Caco-2 (cell line): ENCODE data around the gene HDGFL2. TPM values are rescaled to one million over a fixed set of nuclear protein-coding genes. Genes with fewer than 3 reads are reported as not detected.

Experiments used
- BruUV-seq: library from RNA; stranded (reverse); fragments of 400-500 nt; replicated peaks from 2 replicates; lab custom pipeline; 2021; lab: Mats Ljungman, UMichigan
- CTCF ChIA-PET: fragments of 300-600 bp; sonication (Branson Sonifier 250); formaldehyde crosslinking; loops from one replicate; lab custom pipeline; 2022; ENCODE audit warnings: antibody characterized with exemption; lab: Charles Lee
- POLR2A ChIA-PET: fragments of 300-600 bp; sonication (Branson Sonifier 250); formaldehyde crosslinking; loops from one replicate; lab custom pipeline; 2022; ENCODE audit warnings: antibody characterized with exemption; lab: Charles Lee
- DNase-seq, 2 experiments: peaks; one replicate each; pipeline versions ENCODE4 v3.0.0 to v3.0.0-alpha.2; 2020 to 2022
- H3K27me3 ChIP-seq: replicated peaks from 2 replicates; pipeline ENCODE4 v1.6.0; 2011; ENCODE audit warnings: low read length; ENCODE audit not compliant: control insufficient read depth, insufficient read depth
- H3K36me3 ChIP-seq: 2 replicates; pipeline ENCODE4 v1.5.1; 2011; ENCODE audit warnings: low read length; ENCODE audit not compliant: control insufficient read depth, insufficient read depth
- H3K4me1 ChIP-seq: fragments of 250-450 bp; sonication (Bioruptor Pico); 2 replicates; pipeline ENCODE4 v1.5.1; 2020; ENCODE audit warnings: mild to moderate bottlenecking
- H3K4me3 ChIP-seq: 2 replicates; pipeline ENCODE4 v1.5.1; 2011; ENCODE audit warnings: low read depth, mild to moderate bottlenecking, control low read depth, low read length
- H3K9me3 ChIP-seq: fragments of 250-450 bp; sonication (Bioruptor Pico); 2 replicates; pipeline ENCODE4 v1.5.1; 2020; ENCODE audit warnings: mild to moderate bottlenecking, moderate library complexity
- H3K27ac Mint-ChIP-seq: one replicate; pipeline ENCODE4 v1.8.0; 2022; ENCODE audit warnings: mixed read lengths; ENCODE audit not compliant: unreplicated experiment
- H3K27me3 Mint-ChIP-seq: one replicate; pipeline ENCODE4 v1.8.0; 2022; ENCODE audit warnings: mixed read lengths; ENCODE audit not compliant: insufficient read depth, unreplicated experiment
- H3K36me3 Mint-ChIP-seq: one replicate; pipeline ENCODE4 v1.8.0; 2022; ENCODE audit warnings: mild to moderate bottlenecking, mixed read lengths; ENCODE audit not compliant: insufficient read depth, unreplicated experiment
- H3K4me1 Mint-ChIP-seq: one replicate; pipeline ENCODE4 v1.8.0; 2022; ENCODE audit warnings: low read depth, mixed read lengths; ENCODE audit not compliant: unreplicated experiment
- H3K4me3 Mint-ChIP-seq: one replicate; pipeline ENCODE4 v1.8.0; 2022; ENCODE audit warnings: mild to moderate bottlenecking, moderate library complexity, mixed read lengths; ENCODE audit not compliant: unreplicated experiment
- H3K9me3 Mint-ChIP-seq: one replicate; pipeline ENCODE4 v1.8.0; 2022; ENCODE audit warnings: mixed read lengths; ENCODE audit not compliant: unreplicated experiment
- intact Hi-C: fragments of 100-400 bp; cut with micrococcal nuclease; formaldehyde crosslinking; loops from one replicate; pipeline ENCODE4 v1.10.0; 2022; ENCODE audit not compliant: unreplicated experiment
- total RNA-seq: library from RNA; stranded (reverse); gene quantifications from 2 replicates; pipeline ENCODE4 v1.2.3, GENCODE V29; 2022
- TF ChIP-seq, protein P1 (sequence below), 2 experiments: fragments of 200-600 bp in 1 of 2; IDR thresholded peaks; 1 replicate in 1 of 2; 2 replicates in 1 of 2; pipeline versions ENCODE4 v1.5.1 to v1.8.0; 2011 to 2022; ENCODE audit warnings: antibody characterized with exemption in 1 of 2, control low read depth in 1 of 2, inconsistent platforms in 1 of 2, low read depth in 1 of 2, low read length in 1 of 2, mild to moderate bottlenecking in 1 of 2, moderate library complexity in 1 of 2; ENCODE audit not compliant: insufficient read depth in 1 of 2, severe bottlenecking in 1 of 2, unreplicated experiment in 1 of 2

The HDGFL2 gene
- total RNA-seq, 1 experiment from 2014 or later = 70.8 TPM

DNA sequence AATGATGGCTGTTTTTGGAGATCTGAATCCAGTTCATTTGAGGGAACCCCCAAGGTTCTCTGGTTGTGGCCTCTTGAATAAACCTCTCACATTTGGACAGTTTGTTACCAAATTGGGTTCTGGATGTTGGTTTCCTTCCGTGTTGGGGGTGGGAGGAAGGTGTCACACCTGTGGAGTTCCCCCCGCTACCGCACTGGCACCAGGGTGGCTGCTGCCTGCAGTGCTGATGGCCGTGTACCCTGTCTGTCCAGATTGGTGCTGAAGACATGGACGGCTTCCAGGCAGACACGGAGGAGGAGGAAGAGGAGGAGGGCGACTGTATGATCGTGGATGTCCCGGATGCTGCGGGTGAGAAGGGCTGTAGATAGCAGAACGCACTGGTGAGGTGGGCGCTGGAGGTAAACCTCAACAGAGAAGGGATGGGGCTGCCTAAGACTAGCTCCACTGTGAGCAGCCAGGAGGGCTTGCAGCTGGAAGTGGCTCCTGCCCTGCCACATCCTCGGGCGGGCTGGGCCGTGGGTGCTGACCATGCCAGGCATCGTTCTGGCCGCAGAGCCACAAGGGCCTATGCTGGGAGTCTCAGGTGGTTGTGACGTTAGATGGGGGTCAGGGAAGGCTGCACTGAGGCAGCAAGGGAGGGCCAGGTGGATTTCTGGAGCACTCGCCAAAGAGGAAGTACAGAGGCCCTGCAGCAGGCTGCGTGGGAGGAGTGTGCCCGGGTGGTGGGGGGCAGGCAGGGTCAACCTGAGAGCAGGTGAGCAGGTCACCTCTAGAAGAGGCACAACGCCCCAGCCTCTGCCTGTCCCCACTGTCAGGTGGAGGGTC is 29.9 kb upstream of the HDGFL2 start:
- no peak overlapping the region for H3K4me3 Mint-ChIP-seq
- no TSS peak for BruUV-seq
- ChIA-PET POLR2A (no interaction called here), CTCF (no interaction called here)
- Histone ChIP-seq H3K27me3 (no peaks in the 10 kb centered on the region), H3K9me3 (no peaks in the 10 kb centered on the region), H3K36me3 (peaks cover 1% of the 10 kb centered on the region; the same call in 1 of the 2 replicates), H3K4me3 (no peak overlapping the region), H3K4me1 (no peaks in the 10 kb centered on the region)
- no peaks in the 10 kb centered on the region for H3K4me1 Mint-ChIP-seq
- H3K36me3 Mint-ChIP-seq = peaks cover 83% of the 10 kb centered on the region
- TF ChIP-seq, protein P1, sequence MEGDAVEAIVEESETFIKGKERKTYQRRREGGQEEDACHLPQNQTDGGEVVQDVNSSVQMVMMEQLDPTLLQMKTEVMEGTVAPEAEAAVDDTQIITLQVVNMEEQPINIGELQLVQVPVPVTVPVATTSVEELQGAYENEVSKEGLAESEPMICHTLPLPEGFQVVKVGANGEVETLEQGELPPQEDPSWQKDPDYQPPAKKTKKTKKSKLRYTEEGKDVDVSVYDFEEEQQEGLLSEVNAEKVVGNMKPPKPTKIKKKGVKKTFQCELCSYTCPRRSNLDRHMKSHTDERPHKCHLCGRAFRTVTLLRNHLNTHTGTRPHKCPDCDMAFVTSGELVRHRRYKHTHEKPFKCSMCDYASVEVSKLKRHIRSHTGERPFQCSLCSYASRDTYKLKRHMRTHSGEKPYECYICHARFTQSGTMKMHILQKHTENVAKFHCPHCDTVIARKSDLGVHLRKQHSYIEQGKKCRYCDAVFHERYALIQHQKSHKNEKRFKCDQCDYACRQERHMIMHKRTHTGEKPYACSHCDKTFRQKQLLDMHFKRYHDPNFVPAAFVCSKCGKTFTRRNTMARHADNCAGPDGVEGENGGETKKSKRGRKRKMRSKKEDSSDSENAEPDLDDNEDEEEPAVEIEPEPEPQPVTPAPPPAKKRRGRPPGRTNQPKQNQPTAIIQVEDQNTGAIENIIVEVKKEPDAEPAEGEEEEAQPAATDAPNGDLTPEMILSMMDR (IDR thresholded peaks at IDR 0.05; ENCODE audit: insufficient read depth in 1 of 2, low read depth in 1 of 2, low read length in 1 of 2, severe bottlenecking in 1 of 2, unreplicated experiment in 1 of 2) = no peak
- no peak for DNase-seq
- intact Hi-C loops = no loop called here
- H3K27ac Mint-ChIP-seq = peak overlapping the region; percentile 24
- no peaks in the 10 kb centered on the region for H3K27me3 Mint-ChIP-seq
- no peaks in the 10 kb centered on the region for H3K9me3 Mint-ChIP-seq

GRCh38 chr19:4442819-4443146 is 29.3 kb upstream of the HDGFL2 start:
- Mint-ChIP-seq H3K27ac (no peak overlapping the region), H3K27me3 (no peaks in the 10 kb centered on the region), H3K4me3 (no peak overlapping the region), H3K4me1 (no peaks in the 10 kb centered on the region), H3K9me3 (no peaks in the 10 kb centered on the region), H3K36me3 (peaks cover 83% of the 10 kb centered on the region)
- Histone ChIP-seq H3K4me1 (no peaks in the 10 kb centered on the region), H3K36me3 (peaks cover 1% of the 10 kb centered on the region; the same call in 1 of the 2 replicates), H3K9me3 (no peaks in the 10 kb centered on the region), H3K4me3 (no peak overlapping the region), H3K27me3 (no peaks in the 10 kb centered on the region)
- CTCF ChIA-PET = no interaction called here
- TF ChIP-seq, protein P1 (IDR thresholded peaks at IDR 0.05; ENCODE audit: insufficient read depth in 1 of 2, low read depth in 1 of 2, low read length in 1 of 2, severe bottlenecking in 1 of 2, unreplicated experiment in 1 of 2) = no peak
- POLR2A ChIA-PET = no interaction called here
- BruUV-seq = TSS peak; percentile 70
- no peak for DNase-seq
- intact Hi-C loops = no loop called here

GRCh38 chr19:4443188-4443587 is 28.9 kb upstream of the HDGFL2 start:
- TF ChIP-seq, protein P1 (IDR thresholded peaks at IDR 0.05; ENCODE audit: insufficient read depth in 1 of 2, low read depth in 1 of 2, low read length in 1 of 2, severe bottlenecking in 1 of 2, unreplicated experiment in 1 of 2) = no peak
- no peaks in the 10 kb centered on the region for H3K9me3 Mint-ChIP-seq
- no peak for DNase-seq
- Histone ChIP-seq H3K4me3 (no peak overlapping the region), H3K4me1 (no peaks in the 10 kb centered on the region), H3K9me3 (no peaks in the 10 kb centered on the region), H3K36me3 (peaks cover 1% of the 10 kb centered on the region; the same call in 1 of the 2 replicates), H3K27me3 (no peaks in the 10 kb centered on the region)
- no TSS peak for BruUV-seq
- H3K27me3 Mint-ChIP-seq = no peaks in the 10 kb centered on the region
- H3K4me3 Mint-ChIP-seq = no peak overlapping the region
- intact Hi-C loops = no loop called here
- ChIA-PET POLR2A (interaction anchor here (1.1 kb wide), 1 partner anchor 28 kb away, joined by 3 read pairs; no protein-coding TSS in a partner anchor), CTCF (no interaction called here)
- H3K36me3 Mint-ChIP-seq = peaks cover 82% of the 10 kb centered on the region
- no peak overlapping the region for H3K27ac Mint-ChIP-seq
- no peaks in the 10 kb centered on the region for H3K4me1 Mint-ChIP-seq
